Measurements from ENCODE around the gene FILIP1.

DNA sequence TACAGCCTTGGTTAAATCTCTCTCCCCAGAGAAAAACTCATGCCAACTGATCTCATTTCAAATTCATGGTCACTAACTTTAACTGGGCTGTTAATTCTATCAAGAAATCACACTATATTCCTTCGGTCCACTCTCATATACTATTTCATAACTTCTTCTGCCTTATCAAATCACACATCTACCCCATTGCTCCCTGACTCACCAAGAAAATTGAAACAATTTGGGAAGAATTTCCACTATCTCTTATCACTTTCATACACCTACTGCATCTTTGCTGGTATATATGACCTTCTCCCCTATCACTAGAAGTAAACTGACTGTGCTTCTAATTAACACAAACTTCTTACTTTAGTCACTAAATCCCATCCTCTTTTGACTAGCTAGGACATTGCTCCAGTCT lies 102.3 kb downstream of the FILIP1 start:
- TF ChIP-seq, protein P1, sequence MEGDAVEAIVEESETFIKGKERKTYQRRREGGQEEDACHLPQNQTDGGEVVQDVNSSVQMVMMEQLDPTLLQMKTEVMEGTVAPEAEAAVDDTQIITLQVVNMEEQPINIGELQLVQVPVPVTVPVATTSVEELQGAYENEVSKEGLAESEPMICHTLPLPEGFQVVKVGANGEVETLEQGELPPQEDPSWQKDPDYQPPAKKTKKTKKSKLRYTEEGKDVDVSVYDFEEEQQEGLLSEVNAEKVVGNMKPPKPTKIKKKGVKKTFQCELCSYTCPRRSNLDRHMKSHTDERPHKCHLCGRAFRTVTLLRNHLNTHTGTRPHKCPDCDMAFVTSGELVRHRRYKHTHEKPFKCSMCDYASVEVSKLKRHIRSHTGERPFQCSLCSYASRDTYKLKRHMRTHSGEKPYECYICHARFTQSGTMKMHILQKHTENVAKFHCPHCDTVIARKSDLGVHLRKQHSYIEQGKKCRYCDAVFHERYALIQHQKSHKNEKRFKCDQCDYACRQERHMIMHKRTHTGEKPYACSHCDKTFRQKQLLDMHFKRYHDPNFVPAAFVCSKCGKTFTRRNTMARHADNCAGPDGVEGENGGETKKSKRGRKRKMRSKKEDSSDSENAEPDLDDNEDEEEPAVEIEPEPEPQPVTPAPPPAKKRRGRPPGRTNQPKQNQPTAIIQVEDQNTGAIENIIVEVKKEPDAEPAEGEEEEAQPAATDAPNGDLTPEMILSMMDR (conservative IDR thresholded peaks at IDR 0.05) = no peak
- TF ChIP-seq ZFX (IDR thresholded peaks at IDR 0.05) = no peak
